ENCODE measurements around the gene BOD1L1.

DNA sequence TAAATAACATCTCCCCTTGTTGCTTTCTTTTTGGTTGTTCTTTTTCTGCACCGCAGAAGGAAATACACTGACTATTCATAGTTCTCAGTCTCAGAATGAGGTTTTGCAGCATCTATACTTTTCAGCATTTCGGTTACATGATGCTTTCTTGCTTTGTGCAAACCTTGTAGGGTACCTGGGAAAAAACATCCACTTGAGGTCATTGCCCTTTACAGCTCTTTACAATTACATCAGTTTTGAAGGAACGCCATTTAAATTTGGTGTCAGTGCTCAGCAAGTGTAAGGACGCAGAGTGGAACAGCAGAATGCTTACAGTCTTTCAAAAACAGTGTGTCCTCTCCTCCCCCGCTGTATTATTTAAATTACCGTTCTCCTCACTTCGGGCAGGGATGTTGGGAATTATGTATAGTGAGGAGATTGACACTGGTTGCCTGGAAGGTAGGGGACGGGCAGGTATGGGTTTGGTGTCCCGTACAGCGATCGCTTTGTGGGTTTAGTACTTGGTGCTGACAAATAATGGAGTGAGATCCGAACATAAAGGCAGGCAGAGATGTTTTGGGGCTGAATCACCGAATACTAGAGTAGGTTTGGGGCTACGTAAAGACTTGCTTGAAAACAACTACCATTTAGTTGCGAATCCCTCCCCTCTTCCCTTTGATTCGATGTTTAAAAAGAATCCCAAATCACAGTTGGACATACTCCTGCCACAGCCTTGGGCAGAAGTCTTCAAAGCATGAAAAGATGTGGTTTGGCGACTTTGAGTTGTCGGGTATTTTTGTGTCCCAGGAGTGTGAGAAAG is 81.2 kb downstream of the BOD1L1 start:
- TF ChIP-seq EP300 (IDR thresholded peaks at IDR 0.05) (no peak), CTCF (IDR thresholded peaks at IDR 0.05) (no peak), POLR2AphosphoS5 (IDR thresholded peaks at IDR 0.05) (no peak)

Measured in upper lobe of left lung (tissue), 4 donors.